NCI-H128 (cell line): ENCODE results near the gene SMAD4.
"Not testable (repeated sequence)": the region's sequence is repeated elsewhere in the genome, so short reads cannot be mapped to it uniquely, and the experiment has no call there.

Experiments used
- DNase-seq: peaks from one replicate; lab custom pipeline; 2025; ENCODE audit not compliant: unreplicated experiment; lab: John Stamatoyannopoulos, UW

SMAD4 gene

GRCh38 chr18:51029694-51030536 is at the start of gene SMAD4:
Gene SMAD4, plus strand, starts transcription at chr18:51030213. Its CDS starts 16,834 bp downstream, at chr18:51047047.
- peak; percentile 98 for DNase-seq

GRCh38 chr18:50981381-50981780 is 48.6 kb upstream of the SMAD4 start:
- no peak for DNase-seq

- DNase-seq: no peak
These were observed 47.8 kb upstream of the SMAD4 start for GRCh38 chr18:50982086-50982801.

- no peak for DNase-seq
These were observed 47.2 kb upstream of the SMAD4 start for GRCh38 chr18:50982802-50983179.

- DNase-seq: no peak
These were observed 43.5 kb upstream of the SMAD4 start for GRCh38 chr18:50986360-50987087.

GRCh38 chr18:50987261-50987660 is 42.8 kb upstream of the SMAD4 start:
- no peak for DNase-seq

GRCh38 chr18:50989711-50990110 is 40.3 kb upstream of the SMAD4 start:
- DNase-seq: no peak

GRCh38 chr18:50992351-50992762 is 37.7 kb upstream of the SMAD4 start:
- DNase-seq: no peak

- DNase-seq: no peak
These were observed 36.0 kb upstream of the SMAD4 start for GRCh38 chr18:50994031-50994430.

GRCh38 chr18:51003174-51003573 is 26.8 kb upstream of the SMAD4 start:
- not testable (repeated sequence) for DNase-seq

GRCh38 chr18:51006061-51006818 is 23.8 kb upstream of the SMAD4 start:
- DNase-seq: no peak

GRCh38 chr18:51006948-51007789 is 22.8 kb upstream of the SMAD4 start:
- no peak for DNase-seq

GRCh38 chr18:51007790-51008139 is 22.2 kb upstream of the SMAD4 start:
- DNase-seq: no peak

GRCh38 chr18:51009072-51009471 is 20.9 kb upstream of the SMAD4 start:
- no peak for DNase-seq

- DNase-seq: no peak
These were observed 19.8 kb upstream of the SMAD4 start for GRCh38 chr18:51010218-51010617.

GRCh38 chr18:51011709-51012108 is 18.3 kb upstream of the SMAD4 start:
- DNase-seq: no peak

- DNase-seq: no peak
These were observed 17.6 kb upstream of the SMAD4 start for GRCh38 chr18:51012441-51012840.

- DNase-seq: no peak
These were observed 16.8 kb upstream of the SMAD4 start for GRCh38 chr18:51013259-51013658.

- no peak for DNase-seq
These were observed 12.7 kb upstream of the SMAD4 start for GRCh38 chr18:51017140-51017879.
